WTC11 (cell line): ENCODE results near the gene RAB15. TPM values are rescaled to one million over a fixed set of nuclear protein-coding genes. Genes with fewer than 3 reads are reported as not detected.

Experiments
- ATAC-seq: fragments of 200-7000 bp; cut with Tn5 transposase; 2 replicates; pipeline ENCODE4 v1.10.0; 2021; ENCODE audit warnings: mild to moderate bottlenecking, moderate library complexity
- CTCF ChIA-PET: fragments of 300-600 bp; sonication (Branson Sonifier 250); formaldehyde crosslinking; loops from one replicate; lab custom pipeline; 2021; ENCODE audit warnings: antibody characterized with exemption; lab: Charles Lee
- POLR2A ChIA-PET: fragments of 350-600 bp; sonication (Branson Sonifier 250); formaldehyde crosslinking; loops from one replicate; lab custom pipeline; 2021; ENCODE audit warnings: antibody characterized with exemption; lab: Charles Lee
- DNase-seq: peaks from one replicate; pipeline ENCODE4 v3.0.0; 2021; ENCODE audit warnings: low spot score
- H3K27ac Mint-ChIP-seq: 2 replicates; pipeline ENCODE4 v1.8.0; 2021; ENCODE audit warnings: mixed read lengths
- H3K27me3 Mint-ChIP-seq: 2 replicates; pipeline ENCODE4 v1.8.0; 2021; ENCODE audit warnings: low read depth, mild to moderate bottlenecking, moderate library complexity, mixed read lengths
- H3K36me3 Mint-ChIP-seq: 2 replicates; pipeline ENCODE4 v1.8.0; 2021; ENCODE audit warnings: mixed read lengths
- H3K4me1 Mint-ChIP-seq: 2 replicates; pipeline ENCODE4 v1.8.0; 2022; ENCODE audit warnings: mixed read lengths
- H3K4me3 Mint-ChIP-seq: 2 replicates; pipeline ENCODE4 v1.8.0; 2021; ENCODE audit warnings: mild to moderate bottlenecking, moderate library complexity, mixed read lengths
- H3K9me3 Mint-ChIP-seq: 2 replicates; pipeline ENCODE4 v1.8.0; 2021; ENCODE audit warnings: mixed read lengths
- ATF3 ChIP-seq: sonication (generic); formaldehyde crosslinking; conservative IDR thresholded peaks from 2 replicates; pipeline ENCODE4 v1.8.1; 2022; ENCODE audit warnings: mild to moderate bottlenecking, missing genetic modification reagents
- ATF6 ChIP-seq: sonication (generic); formaldehyde crosslinking; IDR thresholded peaks from 2 replicates; pipeline ENCODE4 v1.8.1; 2023; ENCODE audit warnings: mild to moderate bottlenecking, missing genetic modification reagents
- CBFB ChIP-seq: sonication (generic); formaldehyde crosslinking; IDR thresholded peaks from 2 replicates; pipeline ENCODE4 v1.8.1; 2022; ENCODE audit warnings: mild to moderate bottlenecking, low read depth, missing genetic modification reagents
- CREB1 ChIP-seq: sonication (generic); formaldehyde crosslinking; IDR thresholded peaks from 2 replicates; pipeline ENCODE4 v1.8.0; 2023; ENCODE audit warnings: mild to moderate bottlenecking, missing genetic modification reagents
- CREM ChIP-seq: sonication (generic); formaldehyde crosslinking; IDR thresholded peaks from 2 replicates; pipeline ENCODE4 v1.8.1; 2022; ENCODE audit warnings: mild to moderate bottlenecking, missing genetic modification reagents, moderate library complexity
- CTCF ChIP-seq: fragments of 200-600 bp; IDR thresholded peaks from 2 replicates; pipeline ENCODE4 v1.8.0; 2022; ENCODE audit warnings: antibody characterized with exemption
- FOXJ3 ChIP-seq: sonication (generic); formaldehyde crosslinking; IDR thresholded peaks from 2 replicates; pipeline ENCODE4 v1.9.0; 2021; ENCODE audit warnings: missing genetic modification reagents, mild to moderate bottlenecking, borderline replicate concordance
- GABPB1 ChIP-seq: sonication (generic); formaldehyde crosslinking; IDR thresholded peaks from 2 replicates; pipeline ENCODE4 v1.8.1; 2023; ENCODE audit warnings: mild to moderate bottlenecking, missing genetic modification reagents
- IRF2 ChIP-seq: sonication (generic); formaldehyde crosslinking; IDR thresholded peaks from 2 replicates; pipeline ENCODE4 v1.8.0; 2022; ENCODE audit warnings: low read depth, missing genetic modification reagents, borderline replicate concordance
- NFATC4 ChIP-seq: fragments of 250-450 bp; sonication (Bioruptor Pico); IDR thresholded peaks from 2 replicates; pipeline ENCODE4 v1.9.0; 2021; ENCODE audit warnings: mild to moderate bottlenecking
- NR2C2 ChIP-seq: sonication (generic); formaldehyde crosslinking; IDR thresholded peaks from 2 replicates; pipeline ENCODE4 v1.8.0; 2022; ENCODE audit warnings: mild to moderate bottlenecking, missing genetic modification reagents
- PREB ChIP-seq: sonication (generic); formaldehyde crosslinking; IDR thresholded peaks from 2 replicates; pipeline ENCODE4 v1.8.1; 2022; ENCODE audit warnings: mild to moderate bottlenecking, missing genetic modification reagents, moderate library complexity, borderline replicate concordance
- RELA ChIP-seq: sonication (generic); formaldehyde crosslinking; IDR thresholded peaks from 2 replicates; pipeline ENCODE4 v1.8.1; 2022; ENCODE audit warnings: missing genetic modification reagents, mild to moderate bottlenecking, borderline replicate concordance
- STAT6 ChIP-seq: sonication (generic); formaldehyde crosslinking; conservative IDR thresholded peaks from 2 replicates; pipeline ENCODE4 v1.8.1; 2023; ENCODE audit warnings: mild to moderate bottlenecking, low read depth, missing genetic modification reagents, moderate library complexity
- TCF7 ChIP-seq: sonication (generic); formaldehyde crosslinking; IDR thresholded peaks from 2 replicates; pipeline ENCODE4 v1.8.0; 2022; ENCODE audit warnings: mild to moderate bottlenecking, low read depth, missing genetic modification reagents, moderate library complexity
- TP53 ChIP-seq: sonication (generic); formaldehyde crosslinking; IDR thresholded peaks from 2 replicates; pipeline ENCODE4 v1.8.1; 2023; ENCODE audit warnings: mild to moderate bottlenecking, missing genetic modification reagents
- USF1 ChIP-seq: sonication (generic); formaldehyde crosslinking; IDR thresholded peaks from 2 replicates; pipeline ENCODE4 v1.8.0; 2022; ENCODE audit warnings: mild to moderate bottlenecking, missing genetic modification reagents
- ZBTB21 ChIP-seq: sonication (generic); formaldehyde crosslinking; IDR thresholded peaks from 2 replicates; pipeline ENCODE4 v1.8.1; 2023; ENCODE audit warnings: mild to moderate bottlenecking, missing genetic modification reagents, borderline replicate concordance
- ZNF317 ChIP-seq: sonication (generic); formaldehyde crosslinking; IDR thresholded peaks from 2 replicates; pipeline ENCODE4 v1.8.1; 2023; ENCODE audit warnings: low read depth, mild to moderate bottlenecking, moderate library complexity, missing genetic modification reagents, borderline replicate concordance
- ZNF425 ChIP-seq: fragments of 250-450 bp; sonication (Bioruptor Pico); conservative IDR thresholded peaks from 2 replicates; pipeline ENCODE4 v1.9.0; 2021; ENCODE audit warnings: mild to moderate bottlenecking
- total RNA-seq: library from RNA; stranded (reverse); gene quantifications from 3 replicates; pipeline ENCODE4 v1.2.3, GENCODE V29; 2021

RAB15 gene
- total RNA-seq, 1 experiment from 2014 or later = 49.1 TPM

- TF ChIP-seq STAT6 = no peak
- TF ChIP-seq, all 79 proteins: peak for 0
Measured at GRCh38 chr14:64966976-64967375, 5.2 kb downstream of the RAB15 start (continued).

- H3K27me3 Mint-ChIP-seq = no peaks in the 10 kb centered on the region
- H3K4me3 Mint-ChIP-seq = no peak overlapping the region
- ATAC-seq (no peak), DNase-seq (no peak)
- peaks cover 18% of the 10 kb centered on the region for H3K36me3 Mint-ChIP-seq
- ChIA-PET POLR2A (interaction anchor here (0.9 to 1.2 kb wide), 2 partner anchors 22 to 51 kb away, joined by 3 read pairs; partner anchors contain the start of genes CHURC1 and FNTB), CTCF (interaction anchor here (0.7 to 1.8 kb wide), 4 partner anchors 12 to 499 kb away, joined by 3 to 12 read pairs (median 6); partner anchors contain the start of gene FNTB)
- peaks cover 49% of the 10 kb centered on the region for H3K4me1 Mint-ChIP-seq
- TF ChIP-seq ZNF317 (CRISPR knock-in tag) = no peak
- no peak for TF ChIP-seq CTCF
- TF ChIP-seq CREM (CRISPR knock-in tag) = no peak
- no peak for TF ChIP-seq NR2C2 (CRISPR knock-in tag)
- TF ChIP-seq CREB1 = no peak
- TF ChIP-seq ZBTB21 = no peak
- TF ChIP-seq TCF7 (CRISPR knock-in tag) = no peak
- TF ChIP-seq IRF2 = no peak
- no peak for TF ChIP-seq USF1 (CRISPR knock-in tag)
- TF ChIP-seq ZNF425 = no peak
- TF ChIP-seq CBFB = no peak
- no peak overlapping the region for H3K27ac Mint-ChIP-seq
- H3K9me3 Mint-ChIP-seq = peaks cover 3% of the 10 kb centered on the region; the same call in 1 of the 2 replicates
Measured at GRCh38 chr14:64965356-64966000, 6.7 kb downstream of the RAB15 start.

GRCh38 chr14:64963611-64964010, 8.5 kb downstream of the RAB15 start:
- Mint-ChIP-seq H3K36me3 (peaks cover 18% of the 10 kb centered on the region), H3K9me3 (peaks cover 3% of the 10 kb centered on the region; the same call in 1 of the 2 replicates), H3K4me1 (peaks cover 38% of the 10 kb centered on the region), H3K4me3 (no peak overlapping the region), H3K27ac (no peak overlapping the region), H3K27me3 (no peaks in the 10 kb centered on the region)
- ATAC-seq (0 out of 2 replicates have a peak, but pooled peaks have one; percentile 9), DNase-seq (no peak)
- ChIA-PET POLR2A (no interaction called here), CTCF (interaction anchor here (0.7 to 2.0 kb wide), 7 partner anchors 11 to 182 kb away, joined by 3 to 6 read pairs (median 3); no protein-coding TSS in a partner anchor)
- TF ChIP-seq NFATC4 (CRISPR knock-in tag) (no peak), ATF6 (CRISPR knock-in tag) (no peak), FOXJ3 (CRISPR knock-in tag) (no peak), PREB (no peak), GABPB1 (CRISPR knock-in tag) (no peak), CREM (CRISPR knock-in tag) (no peak), TP53 (CRISPR knock-in tag) (no peak), CBFB (no peak), ATF3 (no peak), RELA (CRISPR knock-in tag) (no peak)
